HG02571 (cell line): ENCODE measurements around the gene EPHX1.

Experiments
- ATAC-seq: cut with Tn5 transposase; IDR thresholded peaks from one replicate; pipeline ENCODE4 v1.9.1; 2021; ENCODE audit warnings: mild to moderate bottlenecking, moderate library complexity; ENCODE audit not compliant: unreplicated experiment

Gene EPHX1

DNA sequence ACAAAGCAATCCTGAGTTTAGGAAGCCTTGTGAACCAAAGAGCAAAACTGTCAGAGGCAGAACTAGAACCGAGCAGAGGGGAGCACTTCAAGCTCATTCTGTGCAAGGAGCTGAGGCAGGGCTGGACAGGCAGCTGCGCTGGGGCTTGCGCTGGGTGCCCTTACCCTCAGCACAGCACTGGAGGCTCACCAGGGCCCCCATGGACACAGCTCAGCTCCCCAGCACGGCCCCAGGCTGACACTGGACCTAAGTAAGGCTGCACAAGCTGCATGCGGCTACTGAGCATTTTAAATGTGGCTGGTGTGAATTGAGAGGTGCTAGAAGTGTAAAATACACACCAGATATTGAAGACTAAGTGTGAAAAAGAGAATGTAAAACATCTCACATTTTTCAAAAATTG lies 50.2 kb downstream of the EPHX1 start:
- no peak for ATAC-seq

- ATAC-seq, result no peak
Observed at GRCh38 chr1:225860876-225861441, 51.0 kb downstream of the EPHX1 start.

DNA sequence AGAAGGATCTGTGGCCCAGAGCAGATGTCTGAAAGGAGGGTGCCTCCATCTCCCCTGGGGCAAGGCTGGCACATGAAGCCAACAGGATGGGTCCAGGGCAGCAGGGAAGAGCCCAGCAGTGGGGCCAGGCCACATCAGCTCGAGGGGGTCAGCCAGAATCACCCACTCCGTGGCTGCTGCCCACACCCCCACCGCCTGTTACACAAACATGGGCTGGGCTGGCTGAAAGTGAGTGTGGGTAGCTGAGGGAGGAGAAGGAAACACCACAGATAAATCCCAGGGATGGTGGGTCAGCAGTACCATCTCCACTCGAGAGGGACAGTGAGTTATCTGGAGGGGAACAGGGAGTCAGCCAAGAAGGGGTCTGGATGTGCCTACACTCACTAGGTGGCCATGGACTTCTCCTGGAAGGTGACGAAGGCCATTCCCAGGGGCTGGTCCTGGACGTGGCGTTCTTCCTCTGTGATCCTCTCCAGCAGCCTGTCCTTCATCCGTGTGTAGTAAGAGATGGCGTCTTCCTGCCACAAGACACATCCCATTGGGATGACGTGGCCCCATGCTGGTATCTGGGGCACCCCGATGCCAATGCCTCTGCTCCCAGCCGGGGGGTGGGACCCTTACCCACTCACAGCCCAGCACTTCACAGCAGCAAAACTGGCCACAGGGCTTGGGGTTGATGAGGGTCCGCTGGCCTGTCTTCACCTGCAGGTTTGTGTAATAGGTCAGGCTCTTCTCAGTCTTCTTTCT lies 52.1 kb downstream of the EPHX1 start:
- no peak for ATAC-seq

- no peak for ATAC-seq
Observed at GRCh38 chr1:225862581-225862950, 52.6 kb downstream of the EPHX1 start.

DNA sequence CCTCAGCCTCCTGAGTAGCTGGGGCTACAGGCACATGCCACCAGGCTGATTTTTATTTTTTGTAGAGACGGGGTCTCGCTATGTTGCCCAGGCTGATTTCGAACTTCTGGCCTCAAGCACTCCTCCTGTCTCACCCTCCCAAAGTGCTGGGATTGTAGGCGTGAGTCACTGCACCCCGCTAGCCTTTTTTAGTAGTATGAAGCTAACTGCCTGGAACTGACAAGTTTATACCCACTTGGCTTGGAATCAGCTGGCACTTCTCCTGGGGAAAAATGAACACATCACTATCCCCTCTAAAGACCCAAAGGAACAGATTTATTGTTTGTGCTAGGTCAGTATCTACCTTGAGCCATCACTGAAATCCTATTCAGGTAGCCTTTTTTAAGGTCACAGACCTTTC lies 53.2 kb downstream of the EPHX1 start:
- ATAC-seq, result no peak

DNA sequence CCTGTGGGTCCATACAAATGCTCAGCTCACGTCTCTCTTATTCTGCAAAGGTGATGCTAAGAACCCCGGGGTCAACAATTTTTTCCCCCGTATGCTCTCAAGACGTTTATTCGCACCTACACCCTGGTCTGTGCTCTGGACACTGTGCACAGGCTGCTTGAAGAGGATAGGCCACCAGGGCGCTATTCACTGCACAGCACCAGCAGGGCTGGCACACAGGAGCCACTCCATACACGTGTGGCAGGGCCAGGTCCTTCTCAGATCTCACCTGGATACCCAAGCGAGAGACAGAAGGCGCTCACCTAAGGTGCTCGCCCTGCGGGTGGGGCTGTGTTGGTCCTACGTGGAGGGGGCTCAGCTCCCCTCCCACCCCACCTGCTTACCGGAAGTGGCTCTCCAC lies 55.6 kb downstream of the EPHX1 start:
- no peak for ATAC-seq

- ATAC-seq, result no peak
Observed at GRCh38 chr1:225866061-225866837, 56.3 kb downstream of the EPHX1 start.

DNA sequence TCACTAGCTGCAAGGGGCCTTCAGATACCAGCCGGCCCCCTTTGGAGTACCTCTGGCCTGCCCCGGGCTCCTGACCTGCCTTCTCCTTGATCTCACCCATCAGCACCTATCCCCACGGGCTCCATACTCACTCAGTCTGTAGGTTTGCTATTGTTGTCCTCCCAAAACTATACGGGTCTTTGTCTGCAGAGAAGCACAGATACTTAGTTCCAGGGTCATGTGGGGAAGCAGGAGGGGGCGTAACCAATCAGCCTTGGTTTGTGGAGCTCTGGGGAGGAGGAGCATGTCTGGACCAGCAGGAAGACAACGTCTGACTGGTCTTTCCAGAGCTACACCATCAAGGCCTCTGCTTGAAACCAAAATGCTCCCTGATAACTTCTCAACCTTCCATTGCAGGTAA lies 57.1 kb downstream of the EPHX1 start:
- no peak for ATAC-seq

DNA sequence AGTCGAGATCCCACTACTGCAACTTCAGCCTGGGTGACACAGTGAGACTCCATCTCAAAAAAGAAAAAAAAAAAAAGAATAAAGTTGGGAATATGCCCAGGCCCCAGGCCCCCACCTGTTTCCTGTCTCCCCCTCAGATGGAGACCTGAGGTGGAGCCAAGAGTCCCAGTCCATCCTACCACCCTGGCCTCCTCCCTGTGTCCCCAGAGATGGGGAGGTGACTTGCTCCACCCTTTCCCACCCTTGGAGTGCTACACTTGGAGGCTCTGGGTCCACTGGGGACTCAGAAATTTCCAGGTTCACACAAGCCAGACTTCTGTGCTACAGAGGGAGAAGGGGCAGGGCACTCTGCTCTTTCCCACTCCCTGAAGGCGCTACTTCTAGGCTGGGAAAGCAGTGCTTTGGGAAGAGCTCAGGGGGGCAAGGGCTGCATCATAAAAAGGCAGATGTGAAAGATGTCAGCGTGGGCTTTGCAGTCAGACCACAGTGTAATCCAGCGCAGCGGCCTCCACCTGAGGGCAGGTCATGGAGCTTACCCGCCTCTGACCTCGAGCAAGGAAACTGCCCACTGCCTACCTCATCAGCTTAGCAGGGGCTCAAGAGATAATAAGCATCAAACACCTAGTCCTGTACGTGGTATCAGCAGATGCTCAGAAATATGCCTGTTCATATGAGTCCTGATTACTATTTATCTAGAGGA lies 58.9 kb downstream of the EPHX1 start:
- no peak for ATAC-seq

GRCh38 chr1:225870911-225871310 lies 61.0 kb downstream of the EPHX1 start:
- no peak for ATAC-seq

GRCh38 chr1:225871359-225872074 lies 61.6 kb downstream of the EPHX1 start:
- no peak for ATAC-seq

DNA sequence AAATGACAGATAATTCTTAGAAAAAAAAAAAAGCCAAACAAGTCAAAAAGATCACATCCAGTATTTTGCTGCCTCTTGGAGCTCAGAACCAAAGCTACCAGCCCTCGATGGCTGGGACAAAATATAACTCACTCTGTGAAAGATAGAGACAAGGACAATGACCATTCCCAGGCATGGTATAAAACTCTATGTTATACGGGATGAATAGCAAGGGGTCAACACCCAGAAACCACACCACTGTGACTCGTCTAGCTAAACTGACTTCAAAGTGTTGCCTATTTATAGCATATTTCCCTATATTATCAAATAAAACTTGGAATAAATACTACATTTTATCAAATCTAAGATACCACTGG lies 62.1 kb downstream of the EPHX1 start:
- ATAC-seq, result no peak

- ATAC-seq, result no peak
Observed at GRCh38 chr1:225873281-225873850, 63.4 kb downstream of the EPHX1 start.

GRCh38 chr1:225874431-225874830 lies 64.5 kb downstream of the EPHX1 start:
- no peak for ATAC-seq

- no peak for ATAC-seq
Observed at GRCh38 chr1:225875044-225875815, 65.3 kb downstream of the EPHX1 start.

DNA sequence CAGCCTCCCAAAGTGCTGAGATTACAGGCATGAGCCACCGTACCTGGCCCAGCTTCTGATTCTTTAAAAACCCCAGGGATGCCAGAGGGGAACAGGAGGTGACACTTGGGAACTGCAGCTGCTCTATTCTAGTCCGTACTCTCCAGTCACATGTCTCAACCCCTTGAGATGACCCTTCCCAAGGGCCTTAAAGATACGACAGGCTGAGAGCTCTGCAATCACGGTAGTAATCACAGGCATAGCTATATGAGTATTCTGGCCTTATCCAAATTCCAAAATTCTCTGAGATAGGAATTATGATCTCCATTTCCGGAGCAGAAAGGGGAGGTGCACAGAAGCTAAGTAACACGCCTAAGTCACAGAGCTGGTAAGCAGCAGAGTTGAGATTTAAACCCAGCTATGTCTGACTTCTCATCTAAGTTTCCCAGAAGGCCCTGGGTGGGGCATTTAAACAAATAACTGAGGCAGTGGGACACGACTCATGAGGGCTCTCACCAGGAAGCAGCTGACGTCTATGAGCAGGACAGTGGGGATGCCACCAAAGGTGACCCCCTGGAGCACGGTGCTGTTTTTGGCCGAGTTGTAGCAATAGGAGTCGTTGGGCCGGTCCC lies 67.1 kb downstream of the EPHX1 start:
- ATAC-seq, result no peak

GRCh38 chr1:225877580-225877979 lies 67.7 kb downstream of the EPHX1 start:
- no peak for ATAC-seq

- no peak for ATAC-seq
Observed at GRCh38 chr1:225878282-225878681, 68.4 kb downstream of the EPHX1 start.

GRCh38 chr1:225879521-225880221 lies 69.7 kb downstream of the EPHX1 start:
- ATAC-seq, result no peak
